GM15510 (cell line): ENCODE results near the gene SKA3.
A peak's percentile ranks its signal among the peaks of the same experiment; 100 is the strongest.

ENCODE experiments used
- POLR2A ChIP-seq: IDR thresholded peaks from 3 replicates; pipeline ENCODE4 v1.6.1; 2011; ENCODE audit warnings: borderline replicate concordance; ENCODE audit not compliant: insufficient read length; ENCODE audit errors: extremely low read depth

SKA3 gene

DNA sequence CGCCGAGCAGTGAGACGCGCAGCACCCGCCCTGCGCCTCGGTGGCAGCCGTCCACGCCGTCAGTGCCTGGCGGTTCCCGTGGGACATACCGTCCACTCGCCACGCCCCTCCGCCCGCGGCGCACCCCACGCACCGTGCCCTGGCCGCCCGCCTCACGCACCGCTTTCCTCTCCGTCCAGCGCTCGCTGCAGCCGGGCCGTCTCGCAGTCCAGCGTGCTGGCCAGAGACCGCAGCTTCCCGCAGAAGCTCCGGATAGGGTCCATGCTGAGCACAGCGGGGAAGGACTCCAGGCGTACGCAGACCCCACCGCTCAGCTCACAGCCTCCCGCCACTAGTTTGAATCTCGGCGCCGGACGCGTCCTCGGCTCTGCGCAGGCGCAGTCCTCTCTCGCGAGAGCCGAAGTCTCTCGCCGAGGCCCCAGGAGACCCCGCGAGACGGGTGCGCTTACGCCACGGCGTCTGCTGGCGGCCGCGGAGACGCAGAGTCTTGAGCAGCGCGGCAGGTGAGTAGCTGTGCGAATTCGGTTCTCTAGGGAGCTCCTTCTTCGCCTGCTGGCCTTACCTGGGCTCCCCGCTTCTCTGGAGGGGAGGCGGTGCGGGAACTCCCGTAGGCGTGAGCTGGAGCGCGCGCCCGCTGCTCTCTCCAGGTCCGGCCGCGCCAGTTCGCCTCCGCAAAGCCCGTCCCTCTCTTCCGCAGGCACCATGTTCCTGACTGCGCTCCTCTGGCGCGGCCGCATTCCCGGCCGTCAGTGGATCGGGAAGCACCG lies at the start of gene SKA3, which contains the start of gene MRPL57:
SKA3 (minus strand) TSS at position 338 of the 767 bp plus-strand sequence; CDS start at position 263, 75 bp downstream.
MRPL57 (plus strand) TSS at position 444 of the 767 bp plus-strand sequence; CDS start at position 703, 259 bp downstream.
- peak; percentile 98 for TF ChIP-seq POLR2A

DNA sequence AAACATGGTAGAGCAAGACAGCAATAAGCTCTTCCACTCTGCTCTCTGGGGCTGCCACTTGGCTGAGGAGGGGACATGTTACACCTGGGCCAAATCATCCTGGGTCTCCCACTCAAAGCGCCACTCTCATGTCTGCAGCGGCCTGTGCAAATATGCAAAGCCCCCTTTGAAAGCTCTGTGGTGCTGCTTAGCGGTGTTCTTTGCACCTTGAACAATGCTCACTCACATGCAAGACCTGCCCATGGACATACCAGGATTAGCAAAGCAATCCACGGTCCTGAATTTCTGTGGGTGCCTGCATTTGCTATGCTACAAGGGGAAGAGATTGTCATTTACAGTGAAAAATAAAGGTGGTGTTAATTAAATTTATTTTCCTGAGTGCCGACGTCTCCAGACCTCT lies 48.7 kb upstream of the SKA3 start:
- no peak for TF ChIP-seq POLR2A

DNA sequence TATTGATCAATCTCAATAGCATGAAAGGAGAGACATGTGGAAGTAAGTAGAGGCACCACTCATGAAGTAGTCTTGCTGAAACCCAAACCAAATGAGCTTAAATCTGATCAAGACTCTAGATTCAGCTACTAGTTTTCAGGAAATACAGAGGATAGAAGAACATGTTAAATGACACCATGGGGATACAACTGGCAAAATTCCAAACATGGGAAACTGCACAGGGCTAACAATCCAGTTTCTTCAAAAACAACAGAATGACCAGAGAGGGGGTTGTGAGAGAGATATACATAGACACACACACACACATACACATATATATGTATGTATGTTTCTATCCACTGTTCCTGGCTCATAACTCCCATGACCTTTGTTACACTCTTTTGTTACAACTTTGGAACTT lies 44.9 kb upstream of the SKA3 start:
- TF ChIP-seq POLR2A = no peak

DNA sequence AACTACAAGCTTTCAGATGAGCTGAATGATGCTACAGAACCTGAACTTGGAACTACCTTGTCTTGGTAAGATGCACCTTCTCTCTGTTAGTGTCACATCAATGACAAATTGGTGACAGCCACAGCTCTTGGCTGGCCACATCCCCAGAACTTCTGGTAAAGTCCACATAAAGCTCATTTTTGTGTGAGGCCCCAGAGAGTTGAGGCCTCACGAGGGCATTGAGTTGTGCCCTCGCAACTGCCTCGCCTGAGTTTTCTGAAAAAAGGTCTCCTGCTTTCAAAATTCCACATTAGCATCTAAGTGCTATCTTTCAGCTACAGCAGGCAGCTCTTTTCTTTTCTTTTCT lies 42.7 kb upstream of the SKA3 start:
- TF ChIP-seq POLR2A = no peak

DNA sequence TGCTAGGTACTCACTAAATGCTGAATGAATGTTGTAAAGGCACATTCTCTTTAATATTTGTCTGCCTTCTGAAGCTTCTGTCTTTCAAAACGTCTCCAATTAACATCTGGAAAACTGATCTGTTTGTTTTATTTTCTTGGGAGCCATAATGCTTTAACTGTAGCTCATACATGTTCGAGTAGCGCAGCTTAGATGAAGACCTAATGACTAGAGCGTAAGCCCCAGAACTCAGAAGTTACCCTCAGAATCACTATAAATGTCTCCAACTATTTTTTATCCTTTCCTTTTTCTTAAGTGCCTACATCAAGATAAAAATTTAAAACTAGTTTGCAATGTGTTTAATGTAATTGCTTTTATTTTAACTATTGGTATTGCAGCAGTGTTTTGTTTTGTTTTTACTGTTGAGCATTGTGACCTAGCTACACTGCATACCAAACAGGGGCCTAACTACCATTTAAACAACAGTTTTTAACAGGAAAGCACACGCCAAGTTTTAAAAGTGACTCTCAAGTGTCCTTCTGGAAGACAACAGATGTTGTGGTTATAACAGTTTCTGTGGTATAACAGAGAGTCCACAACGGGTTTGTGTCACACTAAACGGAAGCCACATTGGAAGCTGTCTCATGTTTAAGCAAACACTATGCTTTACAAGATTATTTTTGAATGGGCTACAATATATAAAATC lies 42.1 kb upstream of the SKA3 start:
- no peak for TF ChIP-seq POLR2A

DNA sequence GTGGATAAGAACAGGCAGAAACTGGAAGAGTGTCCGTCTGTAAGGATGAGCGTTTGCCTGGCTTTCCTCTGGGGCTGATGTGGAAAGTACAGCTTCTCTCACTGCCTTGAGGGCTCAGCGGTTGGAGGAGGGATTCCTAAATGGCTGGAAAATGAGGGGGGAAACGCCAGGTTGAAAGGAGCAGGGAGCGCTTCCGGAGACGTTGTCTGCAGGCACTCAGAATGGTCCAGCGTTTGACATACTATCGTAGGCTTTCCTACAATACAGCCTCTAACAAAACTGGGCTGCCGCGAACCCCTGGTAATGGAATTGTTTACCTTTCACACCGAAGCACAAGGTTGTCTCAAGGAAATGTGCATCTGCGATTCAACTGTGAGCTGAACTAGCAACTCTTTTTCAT lies 40.0 kb upstream of the SKA3 start:
- TF ChIP-seq POLR2A = no peak

DNA sequence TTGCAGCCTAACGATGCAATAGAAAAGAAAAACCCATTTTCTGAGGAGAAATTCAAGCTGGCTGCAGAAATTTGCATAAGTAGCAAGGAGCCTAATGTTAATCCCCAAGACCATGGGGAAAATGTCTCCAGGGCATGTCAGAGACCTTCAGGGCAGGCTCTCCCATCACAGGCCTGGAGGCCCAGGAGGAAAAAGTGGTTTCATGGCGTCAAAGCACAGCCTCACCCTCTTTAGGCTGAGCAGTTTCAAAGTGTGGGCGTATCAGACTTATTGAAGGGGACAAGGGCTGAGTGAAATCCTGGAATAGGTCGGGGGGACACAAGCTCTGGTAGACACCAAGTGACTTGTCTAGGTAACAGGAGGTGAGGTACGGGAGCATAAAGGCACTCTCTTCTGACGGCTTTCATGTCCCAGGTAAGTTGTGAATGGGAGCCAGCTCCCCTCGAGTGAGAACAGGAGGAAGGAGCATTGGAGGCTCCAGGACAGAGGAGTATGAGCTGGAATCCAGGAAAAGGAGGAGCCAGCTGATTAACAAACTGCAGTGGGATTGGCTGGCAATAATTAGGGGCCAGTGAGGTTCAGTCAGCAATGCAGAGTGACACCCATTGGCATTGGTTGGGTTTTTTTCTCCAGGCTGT lies 35.9 kb upstream of the SKA3 start:
- no peak for TF ChIP-seq POLR2A

DNA sequence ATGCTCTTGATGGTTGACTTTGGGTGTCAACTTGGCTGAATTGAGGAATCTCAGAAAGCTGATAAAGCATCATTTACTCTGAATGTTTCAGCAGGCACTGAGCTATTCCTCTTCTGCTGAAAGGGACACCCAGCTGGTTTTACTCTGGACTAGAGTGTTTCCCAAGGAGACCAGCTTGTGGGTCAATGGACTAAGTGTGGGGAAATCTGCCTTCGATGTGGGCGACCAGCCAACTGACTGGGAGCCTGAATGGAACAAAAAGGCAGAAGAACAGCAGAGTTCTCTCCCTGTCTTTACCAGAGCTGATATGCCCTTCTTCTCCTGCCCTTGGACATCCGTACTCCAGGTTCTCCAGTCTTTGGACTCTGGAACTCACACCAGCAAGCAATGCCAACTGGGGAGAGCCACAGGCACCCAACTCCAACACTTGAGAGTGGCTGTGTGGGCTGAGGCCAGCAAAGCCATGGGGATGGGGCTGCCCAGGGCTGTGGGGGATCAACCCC lies 32.4 kb upstream of the SKA3 start:
- TF ChIP-seq POLR2A = no peak

DNA sequence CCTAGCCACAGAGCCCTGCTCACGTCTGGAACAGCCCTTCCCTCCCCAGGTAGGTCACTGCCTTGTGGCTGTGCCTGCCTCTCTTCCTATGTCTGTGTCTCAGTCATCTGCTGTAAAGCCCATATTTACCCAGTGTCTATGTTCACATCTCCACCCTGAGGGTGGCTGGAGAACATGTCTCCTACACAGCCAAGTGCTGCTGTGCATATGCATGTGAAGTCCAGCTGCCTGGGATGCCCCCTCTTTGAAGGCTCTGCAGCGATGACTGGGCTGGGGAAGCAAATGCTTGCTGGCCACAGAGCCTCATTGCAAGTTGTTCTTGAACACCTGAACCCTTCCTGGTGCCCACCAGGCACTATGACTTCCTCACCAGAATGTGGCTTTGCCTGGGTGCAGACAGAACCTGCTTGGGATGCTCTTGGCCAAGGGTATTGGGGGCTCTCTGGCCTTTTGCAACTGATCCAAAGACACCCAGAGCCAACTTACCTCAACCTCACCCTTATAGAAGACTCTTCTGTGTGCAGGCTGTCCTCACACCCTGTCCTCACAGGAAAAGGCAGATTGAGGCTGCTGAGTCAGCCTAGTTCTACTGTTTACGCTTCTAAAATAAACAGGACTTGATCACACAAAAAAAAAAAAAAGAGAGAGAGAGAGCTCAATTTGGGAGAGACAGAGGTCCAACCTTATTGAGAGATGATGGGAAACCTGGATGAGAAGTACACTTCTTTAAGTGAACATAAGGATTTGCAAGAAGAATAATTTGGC lies 26.6 kb upstream of the SKA3 start:
- TF ChIP-seq POLR2A = no peak

DNA sequence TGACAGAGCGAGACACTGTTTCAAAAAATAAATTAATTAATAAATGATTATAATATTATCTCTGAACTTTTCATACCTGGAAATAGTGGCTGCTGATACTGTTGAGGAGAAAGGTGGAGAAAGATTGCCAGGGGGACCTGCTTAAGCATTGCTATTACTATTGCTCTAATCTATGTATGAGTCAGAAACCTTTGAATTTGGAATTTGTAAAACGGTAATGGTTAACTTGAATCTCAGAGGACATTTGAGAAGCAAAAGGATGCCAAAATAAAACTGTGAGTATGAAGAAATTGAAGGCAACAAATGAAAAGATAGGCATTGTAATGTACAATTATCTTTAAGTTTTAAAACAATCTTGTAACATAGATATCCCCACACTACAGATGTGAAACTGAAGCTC lies 5.3 kb upstream of the SKA3 start:
- no peak for TF ChIP-seq POLR2A

DNA sequence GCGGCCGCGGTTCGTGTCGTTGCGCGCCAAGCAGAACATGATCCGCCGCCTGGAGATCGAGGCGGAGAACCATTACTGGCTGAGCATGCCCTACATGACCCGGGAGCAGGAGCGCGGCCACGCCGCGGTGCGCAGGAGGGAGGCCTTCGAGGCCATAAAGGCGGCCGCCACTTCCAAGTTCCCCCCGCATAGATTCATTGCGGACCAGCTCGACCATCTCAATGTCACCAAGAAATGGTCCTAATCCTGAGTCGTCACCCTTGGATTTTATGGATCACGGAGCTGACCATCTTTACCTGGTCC lies 581 bp upstream of the SKA3 start:
- TF ChIP-seq POLR2A = no peak

DNA sequence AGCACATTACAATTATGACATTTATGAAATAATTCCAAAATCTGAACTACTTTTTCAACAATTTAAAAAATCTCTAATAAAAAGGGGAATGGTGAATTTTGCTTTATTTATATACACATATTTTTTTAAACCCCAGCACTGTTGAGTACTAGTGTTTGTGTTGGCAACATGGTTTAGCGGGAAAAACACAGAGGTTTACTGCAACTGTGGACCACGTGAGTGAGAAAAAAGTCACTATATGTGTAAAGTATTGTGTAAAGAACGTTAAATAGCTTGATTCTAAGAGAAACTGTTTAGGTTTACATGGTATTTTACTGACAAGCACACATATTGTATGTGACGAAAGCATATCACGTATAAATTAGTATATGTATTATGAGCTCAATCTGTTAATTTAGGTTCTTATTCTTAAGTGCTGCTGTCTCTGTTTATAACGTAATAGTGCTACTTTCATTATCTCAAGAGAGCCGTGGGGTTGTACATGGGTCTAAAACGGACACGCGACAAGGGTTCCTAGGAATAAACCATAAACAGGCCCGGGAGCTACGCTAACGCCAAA lies 617 bp downstream of the SKA3 start:
- no peak for TF ChIP-seq POLR2A

DNA sequence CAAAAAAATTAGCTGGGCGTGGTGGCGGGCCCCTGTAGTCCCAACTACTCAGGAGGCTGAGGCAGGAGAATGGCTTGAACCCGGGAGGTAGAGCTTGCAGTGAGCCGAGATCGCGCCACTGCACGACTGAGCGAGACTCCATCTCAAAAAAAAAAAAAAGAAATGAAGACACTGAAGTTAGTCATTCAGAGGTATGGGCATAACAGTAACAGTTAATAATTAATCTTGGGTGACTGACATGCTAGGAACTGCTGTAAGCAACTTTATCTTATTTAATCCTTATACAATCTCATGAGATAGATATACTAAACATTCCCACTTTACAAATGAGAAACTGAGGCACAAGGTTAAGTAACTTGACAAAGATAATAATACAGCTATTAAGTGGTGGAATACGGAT lies 4.9 kb downstream of the SKA3 start:
- no peak for TF ChIP-seq POLR2A

DNA sequence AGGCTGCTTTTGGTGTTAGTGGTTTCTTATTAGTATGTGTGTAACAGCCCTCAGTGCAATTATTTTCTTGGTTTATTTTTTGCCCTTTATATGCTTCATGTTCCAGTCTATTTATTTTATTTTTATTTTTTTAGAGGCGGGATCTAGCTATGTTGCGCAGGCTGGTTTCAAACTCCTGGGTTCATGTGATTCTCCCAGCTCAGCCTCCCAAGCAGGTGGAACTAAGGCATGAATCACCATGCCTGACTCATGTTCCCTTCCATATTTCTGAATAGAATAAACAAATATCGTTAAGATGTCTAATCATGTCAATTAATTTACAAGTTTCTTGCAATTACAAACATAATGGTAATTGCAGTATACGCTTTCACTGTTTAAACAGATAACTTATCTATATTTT lies 11.7 kb downstream of the SKA3 start:
- TF ChIP-seq POLR2A = no peak
